NCI-H748 (cell line): Measurements from ENCODE around the gene KIAA1549.

Source experiments
- DNase-seq: peaks from one replicate; lab custom pipeline; 2025; ENCODE audit not compliant: unreplicated experiment; lab: John Stamatoyannopoulos, UW

The KIAA1549 gene

DNA sequence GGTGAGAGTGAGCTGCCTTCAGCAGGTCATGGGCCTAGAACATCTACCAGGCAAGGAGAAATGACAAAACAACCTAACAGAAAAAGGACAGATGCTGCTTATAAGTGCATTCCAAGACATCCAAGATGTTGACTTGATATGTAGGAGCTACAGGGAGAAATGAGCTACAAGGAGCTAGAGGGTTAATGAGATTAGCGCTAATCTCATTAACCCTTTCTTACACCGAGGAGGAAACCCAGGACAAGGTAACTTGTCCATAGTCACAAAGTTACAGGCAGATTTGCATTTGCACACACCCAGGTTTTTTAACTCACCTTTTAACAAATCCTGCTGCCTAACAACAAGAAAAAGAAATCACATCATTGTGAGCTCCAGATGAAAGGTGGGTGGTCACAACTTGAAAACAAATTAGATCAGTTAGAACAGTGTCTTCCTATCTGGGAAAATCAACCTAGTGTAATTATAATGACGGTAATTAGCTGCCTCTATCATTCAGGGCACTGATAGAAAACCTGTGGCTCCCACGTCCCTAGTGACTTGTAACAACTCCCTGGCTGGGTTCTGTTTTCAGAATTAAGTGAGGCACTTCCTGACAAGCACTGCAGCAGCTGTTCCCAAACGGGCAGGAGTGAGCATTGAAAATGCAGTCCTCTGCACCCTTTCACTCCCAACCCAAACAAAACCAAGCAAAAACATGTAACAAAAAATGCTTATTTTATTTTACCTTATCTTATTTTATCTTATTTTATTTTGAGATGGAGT lies 5.7 kb downstream of the KIAA1549 start:
- DNase-seq: peak; percentile 57

DNA sequence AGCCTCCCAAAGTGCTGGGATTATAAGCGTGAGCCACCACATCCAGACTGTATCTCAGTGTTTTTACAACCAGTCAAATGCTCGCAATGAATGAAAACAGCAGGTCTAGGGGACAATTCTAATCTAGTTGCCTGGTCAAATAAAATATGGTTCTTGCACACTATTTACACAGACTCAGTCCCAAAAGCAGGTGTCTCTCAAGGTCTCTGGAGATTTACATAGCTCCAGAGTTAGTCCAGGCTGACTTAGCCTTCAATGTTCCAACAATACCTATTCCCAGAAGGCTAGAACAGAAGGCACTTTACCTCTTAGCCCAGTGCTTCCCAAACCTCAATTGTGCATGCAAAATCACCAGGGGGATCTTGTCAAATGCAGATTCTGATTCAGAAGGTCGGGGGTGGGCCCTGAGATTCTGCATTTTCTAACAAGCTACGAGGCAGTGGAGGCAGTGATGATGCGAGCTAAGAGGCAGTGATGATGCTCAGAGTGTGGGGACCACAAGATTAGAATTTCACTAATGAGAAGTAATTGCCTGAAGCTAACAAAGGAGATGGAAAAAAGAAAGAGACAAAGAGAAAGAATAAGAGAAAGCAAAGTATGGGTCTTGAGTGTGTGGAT lies 6.4 kb downstream of the KIAA1549 start:
- no peak for DNase-seq

DNA sequence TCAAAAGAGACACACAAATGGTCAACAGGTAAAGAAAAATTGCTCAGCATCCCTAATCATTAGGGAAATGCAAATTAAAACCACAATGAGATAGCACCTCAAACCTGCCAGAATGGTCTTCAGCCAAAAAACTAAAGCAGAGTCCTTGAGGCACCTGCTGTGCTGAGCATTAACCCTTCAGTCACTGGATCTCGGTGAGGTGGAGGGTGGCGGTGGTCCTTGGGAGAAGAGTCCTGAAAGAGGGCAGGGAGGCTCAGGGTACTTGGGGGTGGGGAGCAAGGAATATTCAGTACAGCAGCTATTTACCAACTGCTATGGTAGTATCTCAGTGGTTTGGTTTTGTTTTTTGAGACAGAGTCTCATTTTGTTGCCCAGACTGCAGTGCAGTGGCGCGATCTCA lies 7.1 kb downstream of the KIAA1549 start:
- DNase-seq: no peak

DNA sequence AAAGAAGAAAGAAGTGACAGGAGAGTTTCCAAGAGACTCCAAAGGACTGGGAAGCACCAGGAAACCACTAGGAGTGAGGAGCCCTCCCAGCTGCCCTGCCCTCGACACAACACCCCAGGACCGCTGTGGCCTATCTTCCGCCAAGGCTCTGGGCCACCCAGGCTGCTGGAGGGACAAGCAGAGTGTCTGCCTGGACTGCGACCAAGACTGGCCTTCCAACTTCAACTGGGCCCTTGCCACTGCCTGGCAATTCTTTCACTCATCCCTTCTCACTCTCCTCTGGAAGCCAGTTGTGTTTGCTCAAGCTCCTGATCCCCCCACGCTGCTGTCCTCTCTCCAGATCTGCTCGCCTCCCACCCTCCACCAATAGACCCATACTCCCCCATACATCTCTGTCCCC lies 10.2 kb downstream of the KIAA1549 start:
- no peak for DNase-seq

DNA sequence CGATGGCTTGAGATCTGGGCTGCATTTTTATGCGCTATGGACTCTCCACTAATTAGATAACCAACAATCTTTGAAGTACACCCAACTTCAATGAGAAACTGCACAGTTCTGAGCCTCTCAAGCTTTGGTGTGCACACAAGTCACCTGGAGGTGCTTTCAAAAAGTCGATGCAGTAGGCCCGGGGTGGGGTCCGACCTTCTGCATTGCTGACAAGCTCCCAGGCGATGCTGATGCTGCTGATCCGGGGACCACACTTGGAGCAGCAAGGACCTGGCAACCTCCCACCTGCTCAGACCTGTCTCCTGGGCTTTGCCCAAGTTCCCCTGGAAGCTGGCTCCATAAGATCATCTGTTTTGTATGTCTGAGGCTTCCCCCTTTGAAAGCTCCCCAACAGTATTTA lies 10.7 kb downstream of the KIAA1549 start:
- DNase-seq: no peak

DNA sequence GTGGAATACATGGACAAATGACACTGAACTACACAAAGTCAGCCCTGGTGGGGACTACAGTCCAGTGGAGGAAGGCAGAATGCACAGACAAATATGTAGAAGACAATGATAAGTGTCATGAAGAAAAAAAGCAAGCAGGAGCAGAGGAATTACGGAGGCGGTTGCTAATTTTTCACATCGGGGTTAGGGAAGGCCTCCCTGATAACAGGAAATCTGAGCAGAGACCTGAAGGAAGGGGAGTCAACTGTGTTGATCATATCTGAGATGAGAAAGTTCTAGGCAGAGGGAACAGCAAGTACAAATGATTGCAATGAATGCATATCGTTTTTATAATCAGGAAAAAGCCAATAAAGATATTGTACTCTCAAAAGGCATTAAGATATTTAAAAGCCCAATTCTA lies 14.0 kb downstream of the KIAA1549 start:
- DNase-seq: no peak

DNA sequence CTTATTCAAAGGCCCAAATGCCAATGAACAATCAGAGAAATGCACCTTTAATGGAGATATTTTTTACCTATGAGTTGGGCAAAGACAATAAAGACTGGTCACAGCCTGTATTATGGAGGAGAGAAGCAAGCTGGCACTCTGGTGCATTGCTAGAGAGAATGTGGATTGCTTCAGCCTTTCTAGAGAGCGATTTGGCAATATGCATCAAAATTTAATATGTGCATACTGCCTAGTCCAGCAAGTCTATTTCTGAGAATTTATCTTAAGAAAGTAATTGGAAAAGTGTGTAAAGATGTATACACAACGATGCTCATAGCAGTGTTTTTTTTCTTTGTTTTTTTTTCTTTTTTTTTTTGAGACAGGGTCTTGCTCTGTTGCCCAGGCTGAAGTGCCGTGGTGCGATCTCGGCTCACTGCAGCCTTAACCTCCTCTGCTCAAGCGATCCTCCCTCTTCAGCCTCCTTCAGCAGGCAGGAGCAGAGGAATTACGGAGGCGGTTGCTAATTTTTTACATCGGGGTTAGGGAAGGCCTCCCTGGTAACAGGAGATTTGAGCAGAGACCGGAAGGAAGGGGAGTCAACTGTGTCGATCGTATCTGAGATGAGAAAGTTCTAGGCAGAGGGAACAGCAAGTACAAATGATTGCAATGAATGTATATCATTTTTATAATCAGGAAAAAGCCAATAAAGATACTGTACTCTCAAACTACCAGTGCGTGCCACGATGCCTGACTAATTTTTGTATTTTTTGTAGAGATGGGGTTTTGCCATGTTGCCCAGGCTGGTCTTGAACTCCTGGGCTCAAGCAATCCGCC lies 16.4 kb downstream of the KIAA1549 start:
- no peak for DNase-seq

DNA sequence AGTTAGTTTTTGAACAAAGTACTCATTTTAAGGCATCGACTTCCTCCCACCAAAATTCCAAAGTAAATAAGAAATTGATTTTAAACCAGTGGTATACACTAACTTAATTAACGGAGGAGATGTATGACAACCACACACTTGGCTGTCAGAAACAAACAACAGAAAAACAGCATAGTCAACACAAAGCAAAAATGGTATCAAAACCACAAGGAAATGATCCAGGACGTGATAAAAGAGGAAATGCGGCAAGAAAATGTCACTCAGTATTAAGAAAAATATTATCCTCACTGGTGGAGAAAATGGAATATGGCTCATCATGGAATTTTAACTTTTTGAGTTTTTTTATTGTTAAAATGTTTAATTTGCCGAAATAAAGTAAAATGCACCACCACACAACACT lies 17.5 kb downstream of the KIAA1549 start:
- DNase-seq: no peak

DNA sequence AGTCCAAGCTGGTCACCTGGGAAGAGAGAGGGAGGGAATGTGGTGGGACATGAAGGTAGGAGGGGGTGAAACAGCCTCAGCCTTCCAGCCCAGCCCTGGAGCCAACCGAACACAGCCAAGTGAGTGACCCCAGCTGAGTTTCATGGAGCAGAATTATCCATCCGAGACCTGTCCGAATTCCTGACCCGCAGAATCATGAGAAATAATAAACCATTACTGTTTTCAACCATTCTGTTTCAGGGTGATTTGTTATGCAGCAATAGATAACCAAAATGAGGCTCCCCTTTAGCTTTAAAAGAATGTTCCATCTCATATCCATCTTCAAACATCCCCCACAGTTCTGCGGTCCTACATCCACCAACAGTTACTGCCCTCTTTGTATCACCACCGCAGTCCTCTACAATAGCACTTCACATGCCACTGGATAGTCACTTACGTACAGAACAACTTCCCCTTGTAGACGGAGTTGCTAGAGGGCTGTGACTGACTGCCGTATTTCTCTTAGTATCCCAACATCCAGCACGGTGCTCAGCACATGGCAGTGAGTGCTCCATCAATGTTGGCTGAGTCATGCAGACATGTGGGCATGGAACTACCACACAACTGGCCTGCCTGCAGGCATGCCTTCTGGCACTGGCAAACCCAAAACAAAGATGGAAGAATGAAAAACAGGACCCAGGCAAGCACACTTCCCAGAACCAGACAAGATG lies 18.5 kb downstream of the KIAA1549 start:
- DNase-seq: no peak

DNA sequence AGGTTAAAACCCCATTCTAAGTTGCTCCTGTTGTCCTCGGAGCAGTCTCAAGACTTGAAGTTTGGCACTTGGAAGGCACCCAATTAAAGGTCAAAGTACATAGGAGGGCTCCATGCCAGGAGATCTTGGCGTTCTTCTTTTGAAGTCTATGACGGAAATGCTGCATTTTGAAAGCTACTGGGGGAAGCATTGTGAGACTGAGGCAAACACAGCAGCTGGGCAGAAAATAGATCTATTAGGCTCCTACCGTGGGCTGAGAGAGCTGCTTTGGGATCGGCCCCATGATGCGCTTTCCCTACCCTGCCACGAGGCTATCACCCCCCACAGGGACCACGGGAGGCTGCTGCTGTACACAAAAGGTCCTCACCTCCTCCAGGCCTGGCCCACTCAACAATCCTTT lies 20.0 kb downstream of the KIAA1549 start:
- DNase-seq: no peak

DNA sequence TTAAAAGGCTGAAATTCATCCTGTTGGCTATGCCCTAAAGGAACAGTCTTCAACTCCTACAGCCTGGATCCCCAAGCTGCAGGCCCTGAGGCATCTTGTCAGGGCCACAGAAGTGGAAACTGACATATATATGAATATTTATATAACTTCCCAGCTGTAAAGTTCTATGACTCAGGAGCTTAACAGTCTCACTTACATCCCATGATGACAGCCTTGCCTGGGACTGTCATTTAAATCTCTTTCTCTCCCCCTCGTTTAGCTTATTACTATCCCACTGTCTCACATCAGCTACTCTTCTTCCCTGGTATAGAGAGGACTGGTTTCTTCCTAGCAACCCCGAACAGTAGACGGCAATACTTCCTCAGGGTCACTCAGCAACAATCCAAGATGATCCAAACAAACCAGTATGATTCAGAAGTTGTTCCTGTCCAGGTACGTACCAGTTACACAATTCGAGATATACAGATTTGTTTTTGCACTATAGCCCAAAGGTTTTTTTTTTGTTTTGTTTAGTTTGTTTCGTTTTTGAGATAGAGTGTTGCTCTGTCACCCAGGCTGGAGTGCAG lies 22.7 kb downstream of the KIAA1549 start:
- no peak for DNase-seq

DNA sequence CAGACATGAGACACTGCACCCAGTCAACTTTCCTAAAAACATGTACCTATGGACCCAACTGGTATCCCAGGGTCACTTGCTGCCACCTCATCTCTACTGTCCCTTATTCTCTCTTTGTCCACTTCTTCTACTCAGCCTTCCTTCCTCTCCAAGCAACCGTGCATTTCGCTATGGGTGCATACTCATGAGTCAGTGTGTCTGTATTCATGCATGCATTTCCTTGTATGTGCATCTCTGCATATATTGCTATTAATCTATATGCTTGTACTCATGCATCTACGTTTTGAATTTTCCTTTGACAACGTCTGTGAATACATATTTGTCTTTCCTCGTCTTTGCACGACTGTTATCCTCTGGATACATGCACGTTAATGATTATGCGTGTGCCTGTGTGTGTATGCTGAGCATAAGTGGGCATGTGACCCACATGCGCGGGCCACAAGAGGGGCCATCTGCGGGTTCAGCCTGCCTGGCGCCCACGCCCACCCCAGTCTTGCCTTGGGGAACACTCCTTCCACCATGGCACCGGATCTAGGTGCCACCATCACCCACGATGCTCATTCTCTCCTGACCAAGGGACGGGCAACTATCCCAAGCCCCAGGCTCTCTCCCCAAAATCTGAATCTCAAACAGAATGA lies 23.3 kb downstream of the KIAA1549 start:
- DNase-seq: no peak

DNA sequence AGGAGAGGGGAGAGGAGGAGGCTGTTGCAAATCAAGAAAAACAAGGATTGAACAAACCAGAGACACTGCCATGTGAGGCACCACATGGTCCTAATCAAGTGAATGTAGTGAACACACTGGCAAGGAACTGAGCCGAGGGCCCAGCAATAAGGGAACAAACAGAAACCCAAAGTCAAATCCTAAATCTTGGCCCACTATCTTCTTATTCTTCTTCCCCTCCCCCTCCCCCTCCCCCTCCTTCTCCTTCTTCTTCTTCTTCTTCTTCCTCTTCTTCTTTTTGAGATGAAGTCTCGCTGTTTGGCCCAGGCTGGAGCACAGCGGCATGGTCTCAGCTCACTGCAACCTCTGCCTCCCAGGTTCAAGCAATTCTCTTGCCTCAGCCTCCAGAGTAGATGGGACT lies 24.0 kb downstream of the KIAA1549 start:
- DNase-seq: no peak

DNA sequence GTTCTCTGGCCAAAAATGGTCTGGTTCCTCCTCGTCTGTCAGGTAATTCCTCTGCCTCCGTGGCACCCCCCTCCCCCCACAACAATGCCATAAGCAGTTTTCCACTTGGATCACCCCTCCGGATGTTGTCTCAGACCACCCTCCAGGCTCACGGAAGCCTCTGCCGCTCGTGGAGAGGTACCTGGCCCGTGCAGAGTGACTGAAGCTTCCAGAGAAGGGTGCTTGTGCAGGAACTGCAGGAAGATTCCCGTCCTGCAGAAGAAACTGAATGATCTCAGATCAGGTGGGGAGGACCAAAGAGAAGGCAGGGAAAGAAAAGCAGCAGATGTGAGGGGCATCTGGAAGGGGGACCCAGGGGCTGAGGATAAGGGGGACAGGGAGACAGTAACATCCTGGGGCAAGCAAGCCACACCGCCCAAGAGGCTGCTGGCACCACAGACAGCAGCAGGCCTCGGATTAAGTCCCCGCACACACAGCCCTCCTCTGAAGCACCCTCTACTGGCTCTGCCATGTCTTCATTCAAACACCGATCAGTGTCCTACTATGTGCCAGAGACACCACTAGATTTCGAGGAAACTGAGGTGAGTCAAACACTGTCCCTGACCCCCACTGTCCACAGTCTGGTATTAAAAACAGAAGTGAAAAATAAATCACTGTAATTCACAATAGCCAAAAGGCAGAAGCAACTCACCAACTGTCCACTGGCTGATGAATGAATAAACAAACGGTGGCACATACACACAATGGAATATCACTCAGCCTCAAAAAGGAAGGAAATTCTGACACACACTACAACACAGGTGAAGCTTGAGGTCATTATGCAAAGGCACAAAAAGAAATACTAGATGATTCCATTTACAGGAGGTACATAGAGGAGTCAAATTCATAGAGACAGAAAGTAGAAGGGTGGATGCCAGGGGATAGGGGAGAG lies 26.4 kb downstream of the KIAA1549 start:
- no peak for DNase-seq

DNA sequence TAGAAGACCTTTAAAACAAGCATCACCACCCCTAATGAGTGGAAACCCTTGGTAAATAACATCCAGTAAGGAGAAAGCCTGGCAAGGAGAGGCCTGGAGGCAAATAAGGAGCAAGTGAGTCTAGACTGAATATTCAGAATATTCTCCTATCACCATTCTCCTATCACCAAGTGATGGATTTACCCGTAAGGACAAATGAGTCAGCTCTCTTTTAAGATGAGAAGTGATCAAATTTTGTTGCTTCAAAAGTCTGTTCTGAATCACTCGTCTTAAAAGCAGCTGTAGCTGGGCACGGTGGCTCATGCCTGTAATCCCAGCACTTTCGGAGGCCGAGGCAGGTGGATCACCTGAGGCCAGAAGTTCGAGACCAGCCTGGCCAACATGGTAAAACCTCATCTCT lies 28.4 kb downstream of the KIAA1549 start:
- no peak for DNase-seq

DNA sequence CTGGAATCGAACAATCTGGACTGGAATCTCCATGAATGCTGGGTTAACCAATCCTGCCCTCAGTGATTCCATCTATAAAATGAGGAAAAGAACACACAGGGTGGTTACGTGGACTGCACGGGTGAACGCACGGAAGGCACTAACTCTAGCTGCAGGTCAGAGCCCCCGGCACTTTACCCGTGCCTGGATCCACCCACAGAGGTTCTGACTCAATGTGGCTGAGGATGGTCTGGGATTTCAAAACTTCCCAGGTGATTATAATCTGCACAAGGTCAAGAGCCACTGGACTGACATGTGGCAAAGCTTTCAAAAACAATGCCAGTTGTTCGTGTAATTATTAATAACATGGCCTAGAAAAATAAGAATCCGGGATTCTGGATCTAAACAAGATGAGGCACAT lies 29.2 kb downstream of the KIAA1549 start:
- DNase-seq: no peak

DNA sequence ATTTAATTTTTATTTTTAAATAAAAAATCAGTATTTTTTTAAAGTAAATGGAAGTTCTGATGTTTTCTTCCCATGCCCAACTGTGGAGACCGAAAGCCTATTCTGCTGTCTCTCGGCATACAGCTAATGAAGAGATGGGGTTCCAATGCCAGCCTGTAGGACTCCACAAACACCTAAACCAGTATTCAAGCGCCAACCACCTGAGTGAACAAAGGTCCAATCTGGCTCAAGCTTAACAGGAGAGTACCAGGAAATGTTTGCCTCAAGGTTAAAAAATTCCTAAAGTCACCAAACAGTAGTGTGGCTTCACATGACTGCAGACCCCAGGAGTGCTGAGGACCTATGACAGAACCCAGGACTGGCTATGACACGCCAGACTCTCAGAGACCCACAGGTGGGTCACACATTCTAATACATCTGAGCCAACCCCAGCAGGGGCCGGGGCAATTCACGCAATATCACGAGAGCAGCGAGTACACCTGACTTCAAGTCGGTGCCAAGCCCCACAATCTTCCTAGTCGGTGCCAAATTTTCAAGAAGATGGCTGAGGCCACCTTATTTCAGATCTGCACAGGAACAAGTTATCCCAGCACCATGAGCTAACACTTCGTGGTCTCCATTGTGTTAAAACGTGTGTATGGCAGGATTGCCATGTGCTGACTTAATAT lies 31.6 kb downstream of the KIAA1549 start:
- no peak for DNase-seq

DNA sequence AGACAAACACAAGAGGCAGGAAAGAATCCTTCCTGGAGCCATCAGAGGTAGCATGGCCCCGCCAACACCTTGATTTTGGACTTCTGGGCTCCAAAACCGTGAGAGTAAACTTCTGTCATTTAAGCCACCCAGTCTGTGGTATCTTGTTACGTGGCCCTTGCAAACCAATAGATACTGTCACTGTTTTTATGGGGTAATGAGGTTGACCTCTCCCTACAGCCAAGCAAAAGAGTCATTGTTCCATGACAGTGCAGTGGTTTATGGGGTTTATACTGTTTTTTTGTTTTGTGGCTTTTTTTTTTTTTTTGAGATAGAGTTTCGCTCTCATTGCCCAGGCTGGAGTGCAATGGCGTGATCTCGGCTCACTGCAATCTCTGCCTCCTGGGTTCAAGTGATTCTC lies 32.8 kb downstream of the KIAA1549 start:
- no peak for DNase-seq

DNA sequence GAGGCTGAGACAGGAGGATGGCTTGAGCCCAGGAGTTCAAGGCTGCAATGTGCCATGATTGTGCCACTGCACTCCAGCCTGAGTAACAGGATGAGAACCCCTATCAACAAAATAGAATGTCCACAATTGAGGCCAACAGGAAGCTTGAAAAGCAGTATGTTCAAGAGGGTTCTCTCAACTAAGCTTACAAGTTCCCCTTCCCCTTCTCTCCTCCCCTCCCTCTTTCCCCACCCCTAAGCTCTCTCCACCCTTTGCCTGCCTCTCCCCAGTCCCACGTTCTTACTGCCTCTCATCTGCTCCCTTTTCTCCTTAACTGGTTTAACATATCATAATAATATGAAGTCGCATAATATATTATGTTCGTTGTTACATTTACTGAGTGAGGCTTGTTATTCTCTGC lies 35.4 kb downstream of the KIAA1549 start:
- DNase-seq: no peak
